Cardiac muscle cell (in vitro differentiated cells and primary cell): ENCODE data around the gene CHI3L1. TPM values are rescaled to one million over a fixed set of nuclear protein-coding genes. Genes with fewer than 3 reads are reported as not detected.

ENCODE experiments used
- DNase-seq, 2 donors: peaks; one replicate each; pipeline versions ENCODE4 v3.0.0 to v3.0.0-alpha.2; 2010 to 2017; ENCODE audit warnings: low read depth in 1 of 2, low spot score in 1 of 2
- H3K27ac ChIP-seq: fragments of 200-600 bp; sonication (generic); 2 replicates; pipeline ENCODE4 v1.5.1; 2016
- H3K27me3 ChIP-seq: fragments of 200-600 bp; sonication (generic); 2 replicates; pipeline ENCODE4 v1.6.0; 2016; ENCODE audit warnings: control low read depth
- H3K36me3 ChIP-seq: fragments of 200-600 bp; sonication (generic); 2 replicates; pipeline ENCODE4 v1.5.1; 2016; ENCODE audit warnings: control low read depth
- H3K4me1 ChIP-seq: fragments of 200-600 bp; sonication (generic); 2 replicates; pipeline ENCODE4 v1.8.1; 2017; ENCODE audit warnings: low read depth, mild to moderate bottlenecking, mixed run types
- H3K4me3 ChIP-seq: fragments of 200-600 bp; sonication (generic); 2 replicates; pipeline ENCODE4 v1.5.1; 2016; ENCODE audit warnings: mild to moderate bottlenecking
- H3K9me3 ChIP-seq: fragments of 200-600 bp; sonication (generic); 2 replicates; pipeline ENCODE4 v1.5.1; 2017; ENCODE audit warnings: low read depth, mild to moderate bottlenecking, control low read depth
- polyA plus RNA-seq: library from polyadenylated mRNA; unstranded; fragments of >200 nt; fragmentation: Nextera tagmentation; extraction: Ambion mirVana; gene quantifications from 2 replicates; pipeline ENCODE4 v1.2.1, GENCODE V29; 2016
- total RNA-seq: library from RNA; depleted of rRNA; stranded (reverse); fragments of >200 nt; gene quantifications from 2 replicates; pipeline ENCODE4 v1.2.3, GENCODE V29; 2016
- TF ChIP-seq, protein P1 (sequence below): IDR thresholded peaks from 2 replicates; pipeline ENCODE4 v1.5.1; 2012; ENCODE audit warnings: low read depth, mild to moderate bottlenecking, low read length

CHI3L1 gene
- total and polyA plus RNA-seq, 2 experiments from 2014 or later, result 1.4 TPM; not detected in 1

DNA sequence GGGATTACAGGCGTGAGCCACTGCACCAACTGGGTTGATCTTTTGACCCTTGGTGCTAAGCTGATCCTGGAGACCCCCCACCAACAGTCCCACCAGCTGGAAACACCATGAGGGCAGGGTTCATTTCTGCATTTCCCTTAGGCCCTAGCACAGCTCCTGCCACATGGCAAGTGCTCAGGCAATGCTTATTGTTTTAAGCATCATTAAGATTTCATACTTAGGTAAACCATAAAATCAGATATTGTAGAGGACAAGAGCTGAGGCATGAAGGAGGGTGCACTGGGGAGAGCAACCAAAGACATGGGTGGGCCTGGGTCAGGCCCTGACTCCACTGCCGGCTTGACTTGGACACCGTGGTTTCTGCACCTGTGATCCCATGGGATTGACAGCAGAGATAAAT lies 25.3 kb upstream of the CHI3L1 start:
- no peak overlapping the region for H3K4me3 ChIP-seq
- no peaks in the 10 kb centered on the region for H3K4me1 ChIP-seq
- no peaks in the 10 kb centered on the region for H3K27me3 ChIP-seq
- no peaks in the 10 kb centered on the region for H3K9me3 ChIP-seq
- TF ChIP-seq, protein P1, sequence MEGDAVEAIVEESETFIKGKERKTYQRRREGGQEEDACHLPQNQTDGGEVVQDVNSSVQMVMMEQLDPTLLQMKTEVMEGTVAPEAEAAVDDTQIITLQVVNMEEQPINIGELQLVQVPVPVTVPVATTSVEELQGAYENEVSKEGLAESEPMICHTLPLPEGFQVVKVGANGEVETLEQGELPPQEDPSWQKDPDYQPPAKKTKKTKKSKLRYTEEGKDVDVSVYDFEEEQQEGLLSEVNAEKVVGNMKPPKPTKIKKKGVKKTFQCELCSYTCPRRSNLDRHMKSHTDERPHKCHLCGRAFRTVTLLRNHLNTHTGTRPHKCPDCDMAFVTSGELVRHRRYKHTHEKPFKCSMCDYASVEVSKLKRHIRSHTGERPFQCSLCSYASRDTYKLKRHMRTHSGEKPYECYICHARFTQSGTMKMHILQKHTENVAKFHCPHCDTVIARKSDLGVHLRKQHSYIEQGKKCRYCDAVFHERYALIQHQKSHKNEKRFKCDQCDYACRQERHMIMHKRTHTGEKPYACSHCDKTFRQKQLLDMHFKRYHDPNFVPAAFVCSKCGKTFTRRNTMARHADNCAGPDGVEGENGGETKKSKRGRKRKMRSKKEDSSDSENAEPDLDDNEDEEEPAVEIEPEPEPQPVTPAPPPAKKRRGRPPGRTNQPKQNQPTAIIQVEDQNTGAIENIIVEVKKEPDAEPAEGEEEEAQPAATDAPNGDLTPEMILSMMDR, result no peak
- no peak for DNase-seq
- no peaks in the 10 kb centered on the region for H3K36me3 ChIP-seq
- no peak overlapping the region for H3K27ac ChIP-seq

- DNase-seq, result no peak
- H3K36me3 ChIP-seq, result no peaks in the 10 kb centered on the region
- TF ChIP-seq, protein P1, result no peak
- H3K4me3 ChIP-seq, result no peak overlapping the region
- H3K4me1 ChIP-seq, result no peaks in the 10 kb centered on the region
- H3K27me3 ChIP-seq, result no peaks in the 10 kb centered on the region
- H3K9me3 ChIP-seq, result no peaks in the 10 kb centered on the region
- H3K27ac ChIP-seq, result no peak overlapping the region
These were observed 24.5 kb upstream of the CHI3L1 start for GRCh38 chr1:203210988-203211387.

DNA sequence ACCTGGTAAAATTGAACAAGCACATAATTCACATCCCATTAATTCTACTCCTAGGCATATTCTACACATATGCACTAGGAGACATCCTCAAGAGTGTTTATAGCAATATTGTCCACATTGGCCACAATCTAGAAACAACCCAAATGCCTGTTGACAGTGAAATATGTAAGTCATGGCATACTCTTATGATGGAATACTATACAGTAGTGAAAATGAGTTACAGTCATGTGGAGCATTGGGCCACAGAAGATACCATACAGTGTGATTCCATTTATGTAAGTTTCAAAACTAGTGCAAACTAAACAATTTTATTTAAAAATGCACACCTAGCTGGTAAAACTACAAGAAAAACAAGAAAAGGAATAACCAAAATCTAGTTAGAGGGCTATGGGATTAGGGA lies 23.8 kb upstream of the CHI3L1 start:
- Histone ChIP-seq H3K9me3 (no peaks in the 10 kb centered on the region), H3K27me3 (no peaks in the 10 kb centered on the region), H3K27ac (no peak overlapping the region), H3K4me1 (no peaks in the 10 kb centered on the region), H3K36me3 (no peaks in the 10 kb centered on the region), H3K4me3 (no peak overlapping the region)
- TF ChIP-seq, protein P1, result no peak
- no peak for DNase-seq

DNA sequence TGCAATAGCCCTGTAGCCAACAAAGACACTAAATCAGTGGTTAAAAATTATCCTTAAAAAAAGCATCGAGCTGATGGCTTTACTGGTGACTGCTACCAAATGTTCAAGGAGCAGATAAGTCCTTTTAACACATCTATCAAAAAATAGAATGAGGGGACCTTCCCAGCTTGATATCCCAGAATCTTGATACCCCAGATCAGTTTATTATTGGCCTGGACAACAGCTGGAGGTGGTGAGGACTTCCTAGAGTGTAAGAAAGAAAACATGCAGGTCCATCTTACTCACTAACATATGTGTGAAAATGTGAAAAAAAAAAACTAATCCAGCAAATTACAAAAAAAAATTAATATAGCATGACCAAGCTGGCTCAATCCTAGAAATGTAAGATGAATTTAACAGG lies 21.7 kb upstream of the CHI3L1 start:
- peaks cover under 1% of the 10 kb centered on the region for H3K27me3 ChIP-seq
- H3K4me1 ChIP-seq, result no peaks in the 10 kb centered on the region
- no peaks in the 10 kb centered on the region for H3K36me3 ChIP-seq
- no peak for DNase-seq
- H3K9me3 ChIP-seq, result no peaks in the 10 kb centered on the region
- H3K27ac ChIP-seq, result no peak overlapping the region
- TF ChIP-seq, protein P1, result no peak
- no peak overlapping the region for H3K4me3 ChIP-seq

DNA sequence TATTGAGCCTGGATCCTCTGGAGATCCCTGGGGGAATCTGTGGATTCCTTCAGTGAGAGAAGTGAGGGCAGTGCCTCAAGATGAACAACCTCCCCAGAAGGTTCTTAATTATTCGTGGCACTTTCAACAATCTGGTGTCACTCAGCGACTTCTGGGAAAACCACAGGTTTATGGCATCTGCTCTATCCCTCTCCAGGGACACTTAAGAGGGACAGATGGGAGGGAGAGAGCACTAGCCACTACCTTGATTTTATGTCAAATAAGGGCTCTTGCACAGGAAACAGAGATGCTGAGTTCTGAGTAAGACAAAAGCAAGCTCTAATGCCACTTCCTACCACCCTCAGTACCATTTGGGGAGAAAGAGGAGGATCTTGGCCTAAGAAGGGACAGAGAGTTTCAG lies 21.2 kb upstream of the CHI3L1 start:
- no peak for DNase-seq
- no peak overlapping the region for H3K4me3 ChIP-seq

More for the DNA sequence above, 21.2 kb upstream of the CHI3L1 start:
- no peak overlapping the region for H3K27ac ChIP-seq
- no peaks in the 10 kb centered on the region for H3K9me3 ChIP-seq
- no peaks in the 10 kb centered on the region for H3K36me3 ChIP-seq
- peaks cover 3% of the 10 kb centered on the region for H3K27me3 ChIP-seq
- no peaks in the 10 kb centered on the region for H3K4me1 ChIP-seq
- TF ChIP-seq, protein P1, result no peak
